Stimulated activated CD8-positive, alpha-beta memory T cell treated with anti-CD3 and anti-CD28 coated beads, Interleukin-12 subunit alpha, Interleukin-12 subunit beta, amount 100 ng/mL, for 1 hour (primary cell): ENCODE data around the gene CMTM8.
"Not testable (repeated sequence)": the region's sequence is repeated elsewhere in the genome, so short reads cannot be mapped to it uniquely, and the experiment has no call there.

ENCODE experiments used
- DNase-seq: peaks from one replicate; pipeline ENCODE4 v3.0.0-alpha.2; 2020; ENCODE audit warnings: low read depth

The CMTM8 gene, protein sequence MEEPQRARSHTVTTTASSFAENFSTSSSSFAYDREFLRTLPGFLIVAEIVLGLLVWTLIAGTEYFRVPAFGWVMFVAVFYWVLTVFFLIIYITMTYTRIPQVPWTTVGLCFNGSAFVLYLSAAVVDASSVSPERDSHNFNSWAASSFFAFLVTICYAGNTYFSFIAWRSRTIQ

GRCh38 chr3:32238453-32239306 lies at the start of gene CMTM8:
TSS of gene CMTM8 (plus strand) at chr3:32238680. CDS start at chr3:32238973, 293 bp downstream.
- peak; percentile 37 for DNase-seq

- DNase-seq, result no peak
Observed at GRCh38 chr3:32189693-32190092, 48.8 kb upstream of the CMTM8 start.

DNA sequence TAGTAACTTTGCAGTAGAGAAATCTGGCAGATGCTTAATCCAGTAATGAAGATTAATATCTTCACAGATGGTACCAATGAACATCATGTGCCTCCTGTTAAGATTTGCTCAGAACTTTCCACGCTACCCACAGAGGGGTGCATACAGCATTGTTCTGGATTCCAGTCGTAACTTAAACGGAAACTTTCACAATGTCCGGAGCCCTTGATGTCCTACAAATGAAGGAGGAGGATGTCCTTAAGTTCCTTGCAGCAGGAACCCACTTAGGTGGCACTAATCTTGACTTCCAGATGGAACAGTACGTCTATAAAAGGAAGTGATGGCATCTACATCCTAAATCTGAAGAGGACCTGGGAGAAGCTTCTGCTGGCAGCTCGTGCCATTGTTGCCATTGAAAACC lies 47.9 kb upstream of the CMTM8 start:
- not testable (repeated sequence) for DNase-seq

DNA sequence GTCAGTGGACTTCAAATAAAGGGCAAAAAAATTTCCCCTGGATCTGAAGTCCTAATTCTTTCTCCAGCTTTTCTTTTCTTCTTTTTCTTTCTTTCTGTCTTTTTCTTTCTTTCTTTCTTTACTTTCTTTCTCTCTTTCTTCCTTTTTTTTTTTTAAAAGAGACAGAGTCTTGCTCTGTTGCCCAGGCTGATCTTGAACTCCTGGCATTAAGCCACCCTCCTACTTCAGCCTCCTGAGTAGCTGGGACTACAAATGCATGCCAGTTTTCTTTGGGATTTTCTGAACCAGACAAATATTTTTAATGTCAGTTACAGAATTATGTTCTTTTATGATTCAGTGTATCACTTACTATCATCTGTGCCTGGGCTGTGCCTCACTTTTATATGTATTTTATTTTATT lies 45.4 kb upstream of the CMTM8 start:
- no peak for DNase-seq

DNA sequence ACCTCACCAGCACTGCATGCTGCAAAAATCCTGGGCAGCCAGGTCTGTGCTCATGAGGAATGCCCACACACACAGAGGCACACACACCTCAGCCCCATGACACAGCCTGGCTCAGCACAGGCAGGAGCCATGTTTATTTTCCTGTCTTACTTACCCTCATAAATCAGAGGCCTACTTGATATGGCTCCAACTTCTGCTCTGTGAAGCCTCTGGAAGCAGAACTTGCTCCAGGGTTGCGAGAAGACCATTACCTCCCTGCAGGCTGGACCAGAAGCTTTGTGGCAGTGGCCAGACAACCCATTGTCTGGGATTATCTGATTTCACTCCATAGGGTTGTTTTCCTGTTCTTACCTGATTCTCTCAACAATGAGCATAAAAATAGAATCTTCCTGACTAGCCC lies 43.8 kb upstream of the CMTM8 start:
- no peak for DNase-seq

- DNase-seq, result no peak
Observed at GRCh38 chr3:32195995-32196540, 42.4 kb upstream of the CMTM8 start.

- DNase-seq, result no peak
Observed at GRCh38 chr3:32197991-32198390, 40.5 kb upstream of the CMTM8 start.

DNA sequence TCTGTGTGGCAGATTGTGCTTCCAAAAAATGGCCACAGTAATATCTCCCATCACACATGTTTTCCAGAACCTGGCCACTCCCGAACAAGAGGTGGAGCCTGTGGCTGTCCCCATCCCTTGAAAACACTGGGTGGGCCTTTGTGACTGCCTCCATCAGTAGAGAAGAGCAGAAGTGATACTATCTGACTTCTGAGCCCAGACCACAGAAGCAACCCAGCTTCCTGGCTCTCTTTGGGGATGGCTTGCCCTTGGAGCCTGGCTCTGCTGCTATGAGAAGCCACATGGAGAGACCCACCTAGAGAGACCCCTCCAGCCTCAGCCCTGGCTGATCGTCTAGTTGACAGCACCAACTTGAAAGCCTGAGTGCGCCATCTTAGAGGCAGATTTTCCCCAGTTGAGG lies 39.8 kb upstream of the CMTM8 start:
- DNase-seq, result no peak

GRCh38 chr3:32200490-32200889 lies 38.0 kb upstream of the CMTM8 start:
- DNase-seq, result no peak

DNA sequence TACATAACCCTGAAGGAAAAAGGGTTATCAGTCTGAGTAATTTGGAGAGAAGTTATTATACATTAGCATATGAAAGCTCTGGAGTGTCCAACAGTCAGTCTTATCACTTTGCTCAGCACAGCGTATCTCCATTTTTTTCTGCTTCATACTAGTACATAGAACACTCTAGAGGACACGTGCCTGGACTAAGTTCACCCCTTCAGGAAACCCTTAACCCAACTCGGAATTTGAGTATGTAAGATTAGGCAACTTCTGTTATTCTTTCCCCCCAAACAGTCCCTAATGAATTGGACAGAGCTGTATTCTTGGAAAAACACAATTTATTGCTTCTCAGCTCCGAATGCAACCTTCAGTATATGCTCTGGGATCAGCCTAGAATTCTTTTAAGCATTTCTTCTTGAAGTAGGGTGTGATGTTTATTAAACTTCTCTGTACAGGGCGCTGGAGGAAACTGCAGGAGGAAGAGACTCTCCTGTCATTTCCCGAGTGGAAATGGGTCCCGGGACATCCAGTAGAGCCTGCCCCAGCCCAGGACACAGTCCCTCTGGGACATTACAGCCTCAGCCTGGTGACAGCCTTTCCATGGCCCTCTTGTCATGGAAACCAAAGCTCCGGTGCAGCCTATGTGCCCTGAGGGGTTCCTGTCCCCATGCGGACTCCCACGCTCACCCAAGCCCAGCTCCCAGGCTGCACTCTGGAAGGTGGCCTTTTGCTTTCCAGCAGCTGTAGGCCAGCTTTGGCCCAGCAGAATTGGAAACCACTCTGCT lies 37.3 kb upstream of the CMTM8 start:
- DNase-seq, result no peak

- no peak for DNase-seq
Observed at GRCh38 chr3:32202496-32202895, 36.0 kb upstream of the CMTM8 start.

DNA sequence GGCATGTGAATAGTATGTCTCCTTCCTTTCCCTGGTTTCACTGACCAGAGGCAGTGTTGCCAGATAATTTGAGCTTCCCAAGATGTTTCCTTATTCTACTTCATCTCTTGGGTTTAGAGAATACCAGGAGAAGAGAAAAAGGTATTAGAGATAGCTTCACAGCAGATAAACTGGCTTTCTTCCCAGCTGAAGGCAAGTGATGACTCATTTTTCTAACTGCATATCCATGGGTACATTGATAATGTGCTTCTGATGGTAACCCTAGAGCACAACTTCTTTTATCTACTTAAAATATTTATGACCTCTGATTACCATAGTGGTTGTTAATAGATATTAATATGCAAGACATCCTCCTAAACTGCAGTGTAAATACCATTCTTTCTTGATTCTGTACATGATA lies 34.6 kb upstream of the CMTM8 start:
- no peak for DNase-seq

- no peak for DNase-seq
Observed at GRCh38 chr3:32208447-32208846, 30.0 kb upstream of the CMTM8 start.

DNA sequence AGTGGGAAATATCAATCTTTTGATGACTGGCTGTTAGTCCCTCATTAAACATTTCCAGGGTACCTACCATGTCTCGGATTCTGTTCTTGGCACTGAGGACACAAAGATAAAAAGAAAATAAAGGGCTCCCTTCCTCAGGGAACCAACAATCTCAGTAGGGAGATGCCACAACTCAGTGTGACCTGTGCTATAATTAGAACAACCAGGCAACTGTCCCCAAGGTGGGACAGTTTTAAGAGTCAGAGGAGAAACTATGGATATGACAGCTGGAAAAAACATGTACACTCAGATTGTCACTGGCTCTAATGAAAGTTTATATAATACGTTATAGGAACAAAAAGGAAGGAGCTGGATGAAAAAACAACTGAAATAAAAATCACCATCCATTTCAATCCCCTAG lies 23.3 kb upstream of the CMTM8 start:
- DNase-seq, result no peak

DNA sequence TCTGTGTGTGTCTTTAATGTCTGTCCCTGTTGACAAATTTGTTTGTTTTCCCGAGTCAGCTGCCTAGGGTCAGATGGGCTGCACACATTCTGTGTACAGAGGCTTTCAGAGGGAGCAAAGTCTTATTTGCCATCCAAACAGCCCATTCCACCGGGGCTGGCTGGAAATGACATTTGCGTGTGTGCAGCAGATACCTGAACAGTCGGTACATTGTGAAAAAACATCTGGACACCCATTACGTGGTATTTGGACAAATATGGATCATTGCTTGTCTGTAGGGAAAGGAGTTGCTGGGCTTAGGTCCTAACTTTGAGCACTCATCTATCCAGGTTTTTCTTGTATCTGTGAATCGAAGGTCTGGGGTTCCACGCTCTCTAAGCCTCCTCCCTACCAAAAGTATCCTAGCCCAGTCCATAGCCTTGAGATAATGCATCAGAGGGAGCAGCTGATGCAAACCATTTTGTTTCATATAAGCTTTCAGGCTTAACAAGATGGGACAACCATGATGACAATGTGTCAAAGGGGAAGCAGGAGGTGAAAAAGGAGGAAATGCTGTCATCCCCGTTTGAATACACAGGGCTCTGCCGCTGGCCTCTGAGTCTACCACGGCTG lies 22.2 kb upstream of the CMTM8 start:
- no peak for DNase-seq

DNA sequence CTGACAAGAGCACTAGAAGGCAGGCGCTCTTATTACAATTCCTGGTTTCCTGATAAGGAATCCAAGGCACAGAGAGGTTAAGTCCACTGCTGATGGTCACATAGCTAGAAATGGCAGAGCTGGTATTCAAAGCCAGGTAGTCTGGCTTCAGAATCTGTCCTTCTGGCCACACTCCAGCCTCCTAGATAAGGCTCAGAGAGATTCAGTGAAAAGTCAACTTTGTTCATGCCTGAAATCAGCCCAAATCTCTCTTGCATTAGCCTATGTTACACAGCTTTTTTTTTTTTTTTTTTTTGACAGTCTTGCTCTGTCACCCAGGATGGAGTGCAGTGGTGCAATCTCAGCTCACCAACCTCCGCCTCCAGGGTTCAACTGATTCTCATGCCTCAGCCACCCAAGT lies 21.1 kb upstream of the CMTM8 start:
- no peak for DNase-seq

- no peak for DNase-seq
Observed at GRCh38 chr3:32219537-32219936, 18.9 kb upstream of the CMTM8 start.

DNA sequence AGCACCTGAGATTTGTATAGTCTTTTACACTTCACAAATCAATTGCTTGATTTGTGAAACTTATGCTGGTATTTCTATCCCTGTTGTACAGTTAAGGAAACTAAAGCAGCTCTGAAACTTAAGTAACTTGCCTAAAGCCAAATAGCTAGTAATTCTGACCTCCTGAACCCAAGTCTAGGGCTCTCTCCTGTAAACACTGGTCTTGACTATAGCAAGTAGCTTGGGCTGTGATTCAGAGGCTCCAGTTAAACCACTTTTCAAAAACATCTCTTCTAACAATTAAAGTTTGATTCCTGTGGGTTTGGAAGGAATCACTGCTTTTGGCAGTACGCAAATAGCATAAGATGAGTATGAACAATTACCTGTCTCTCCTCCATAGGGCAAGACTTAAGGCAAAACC lies 18.5 kb upstream of the CMTM8 start:
- DNase-seq, result no peak

DNA sequence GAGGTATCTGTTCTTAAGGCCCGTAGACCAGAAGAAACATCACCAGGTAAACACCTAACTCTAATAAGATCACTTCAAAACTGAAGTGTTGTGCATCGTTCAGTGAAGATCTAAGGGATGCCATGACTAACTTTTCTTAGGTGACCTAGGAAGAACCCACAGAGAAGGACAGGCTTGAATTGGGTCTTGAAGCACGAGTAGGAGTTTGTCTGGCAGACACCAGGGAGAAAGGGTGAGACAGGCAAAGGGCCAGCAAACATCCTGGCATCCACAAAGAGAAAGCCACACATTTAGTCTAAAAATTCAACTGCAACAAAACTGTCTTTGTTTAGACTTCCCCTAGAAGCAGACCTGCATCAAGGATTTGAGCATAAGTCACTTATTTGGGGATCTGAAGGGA lies 15.5 kb upstream of the CMTM8 start:
- no peak for DNase-seq

GRCh38 chr3:32224016-32224516 lies 14.4 kb upstream of the CMTM8 start:
- no peak for DNase-seq

GRCh38 chr3:32226875-32227500 lies 11.5 kb upstream of the CMTM8 start:
- DNase-seq, result no peak

DNA sequence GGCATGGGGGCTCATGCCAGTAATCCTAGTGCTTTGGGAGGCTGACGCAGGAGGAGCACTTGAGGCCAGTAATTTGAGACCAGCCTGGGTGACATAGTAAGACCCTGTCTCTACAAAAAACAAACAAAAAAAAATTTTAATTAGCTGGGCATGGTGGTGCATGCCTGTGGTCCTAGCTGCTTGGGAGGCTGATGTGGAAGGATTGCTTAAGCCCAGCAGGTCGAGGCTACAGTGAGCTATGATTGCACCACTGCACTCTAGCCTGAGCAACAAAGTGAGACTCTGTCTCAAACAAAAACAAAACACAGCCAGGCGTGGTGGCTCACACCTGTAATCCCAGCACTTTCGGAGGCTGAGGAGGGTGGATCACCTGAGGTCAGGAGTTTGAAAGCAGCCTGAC lies 9.7 kb upstream of the CMTM8 start:
- not testable (repeated sequence) for DNase-seq
